HEK293 (cell line): ENCODE measurements around the gene MSTO1.
"Not testable (repeated sequence)": the region's sequence is repeated elsewhere in the genome, so short reads cannot be mapped to it uniquely, and the experiment has no call there.

ENCODE experiments used
- HOXA7 ChIP-seq: sonication (generic); formaldehyde crosslinking; IDR thresholded peaks from 2 replicates; pipeline ENCODE4 v1.8.1; 2022; ENCODE audit warnings: missing genetic modification reagents, borderline replicate concordance
- REPIN1 ChIP-seq: fragments of 450-650 bp; formaldehyde crosslinking; IDR thresholded peaks from 2 replicates; pipeline ENCODE4 v1.5.1; 2017; ENCODE audit warnings: missing biosample characterization, missing genetic modification characterization, low read depth
- ZEB2 ChIP-seq: fragments of 450-650 bp; formaldehyde crosslinking; IDR thresholded peaks from 2 replicates; pipeline ENCODE4 v1.5.1; 2016; ENCODE audit warnings: missing biosample characterization, missing genetic modification characterization
- ZNF184 ChIP-seq: fragments of 450-650 bp; IDR thresholded peaks from 2 replicates; pipeline ENCODE4 v1.5.1; 2018; ENCODE audit warnings: missing biosample characterization, mild to moderate bottlenecking, missing genetic modification characterization
- ZNF501 ChIP-seq: fragments of 450-650 bp; formaldehyde crosslinking; IDR thresholded peaks from 2 replicates; pipeline ENCODE4 v1.5.1; 2016; ENCODE audit warnings: missing biosample characterization, missing genetic modification characterization
- ZNF510 ChIP-seq: fragments of 450-650 bp; formaldehyde crosslinking; IDR thresholded peaks from 2 replicates; pipeline ENCODE4 v1.5.1; 2018; ENCODE audit warnings: mild to moderate bottlenecking, missing genetic modification characterization, missing biosample characterization; ENCODE audit not compliant: insufficient replicate concordance
- ZNF843 ChIP-seq: fragments of 450-650 bp; formaldehyde crosslinking; IDR thresholded peaks from 2 replicates; pipeline ENCODE4 v1.5.1; 2016; ENCODE audit warnings: missing biosample characterization, missing genetic modification characterization
- TF ChIP-seq, protein P1 (sequence below): fragments of 450-650 bp; formaldehyde crosslinking; IDR thresholded peaks from 2 replicates; pipeline ENCODE4 v1.5.1; 2016; ENCODE audit warnings: missing biosample characterization, missing genetic modification characterization
- TF ChIP-seq, protein P2 (sequence below): fragments of 450-650 bp; formaldehyde crosslinking; IDR thresholded peaks from 2 replicates; pipeline ENCODE4 v1.5.1; 2016; ENCODE audit warnings: missing biosample characterization, missing genetic modification characterization
- TF ChIP-seq, protein P3 (sequence below): fragments of 450-650 bp; formaldehyde crosslinking; IDR thresholded peaks from 2 replicates; pipeline ENCODE4 v1.5.0; 2017; ENCODE audit warnings: missing biosample characterization, missing genetic modification characterization, borderline replicate concordance
- TF ChIP-seq, protein P4 (sequence below): fragments of 450-650 bp; formaldehyde crosslinking; IDR thresholded peaks from 2 replicates; pipeline ENCODE4 v1.5.1; 2016; ENCODE audit warnings: missing biosample characterization, missing genetic modification characterization

DNA sequence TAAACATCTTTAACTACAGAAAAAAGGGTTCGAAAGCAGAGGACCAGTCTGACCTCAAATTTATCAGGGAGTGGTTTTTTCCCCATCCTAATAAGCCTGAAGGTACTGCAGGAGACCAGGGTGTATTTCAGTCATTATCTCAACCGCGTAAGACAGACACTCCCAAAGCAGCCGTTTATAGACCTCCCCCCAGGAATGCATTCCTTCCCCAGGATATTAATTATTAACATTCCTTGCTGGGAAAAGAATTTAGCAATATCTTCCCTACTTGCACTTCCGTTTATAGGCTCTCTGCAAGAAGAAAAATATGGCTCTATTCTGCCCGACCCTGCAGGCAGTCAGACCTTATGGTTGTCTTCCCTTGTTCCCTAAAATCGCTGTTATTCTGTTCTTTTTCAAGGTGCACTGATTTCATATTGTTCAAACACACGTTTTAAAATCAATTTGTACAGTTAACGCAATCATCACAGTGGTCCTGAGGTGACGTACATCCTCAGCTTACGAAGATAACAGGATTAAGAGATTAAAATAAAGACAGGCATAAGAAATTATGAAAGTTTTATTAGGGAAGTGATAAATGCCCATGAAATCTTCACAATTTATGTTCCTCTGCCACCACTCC lies 32.7 kb downstream of the MSTO1 start:
- TF ChIP-seq, protein P1, sequence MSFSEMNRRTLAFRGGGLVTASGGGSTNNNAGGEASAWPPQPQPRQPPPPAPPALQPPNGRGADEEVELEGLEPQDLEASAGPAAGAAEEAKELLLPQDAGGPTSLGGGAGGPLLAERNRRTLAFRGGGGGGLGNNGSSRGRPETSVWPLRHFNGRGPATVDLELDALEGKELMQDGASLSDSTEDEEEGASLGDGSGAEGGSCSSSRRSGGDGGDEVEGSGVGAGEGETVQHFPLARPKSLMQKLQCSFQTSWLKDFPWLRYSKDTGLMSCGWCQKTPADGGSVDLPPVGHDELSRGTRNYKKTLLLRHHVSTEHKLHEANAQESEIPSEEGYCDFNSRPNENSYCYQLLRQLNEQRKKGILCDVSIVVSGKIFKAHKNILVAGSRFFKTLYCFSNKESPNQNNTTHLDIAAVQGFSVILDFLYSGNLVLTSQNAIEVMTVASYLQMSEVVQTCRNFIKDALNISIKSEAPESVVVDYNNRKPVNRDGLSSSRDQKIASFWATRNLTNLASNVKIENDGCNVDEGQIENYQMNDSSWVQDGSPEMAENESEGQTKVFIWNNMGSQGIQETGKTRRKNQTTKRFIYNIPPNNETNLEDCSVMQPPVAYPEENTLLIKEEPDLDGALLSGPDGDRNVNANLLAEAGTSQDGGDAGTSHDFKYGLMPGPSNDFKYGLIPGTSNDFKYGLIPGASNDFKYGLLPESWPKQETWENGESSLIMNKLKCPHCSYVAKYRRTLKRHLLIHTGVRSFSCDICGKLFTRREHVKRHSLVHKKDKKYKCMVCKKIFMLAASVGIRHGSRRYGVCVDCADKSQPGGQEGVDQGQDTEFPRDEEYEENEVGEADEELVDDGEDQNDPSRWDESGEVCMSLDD (tag by site-specific recombination), result not testable (repeated sequence)
- not testable (repeated sequence) for TF ChIP-seq ZNF510; ZNF501 (tag by site-specific recombination); ZNF843 (tag by site-specific recombination); HOXA7 (CRISPR knock-in tag); REPIN1 (tag by site-specific recombination); ZEB2 (tag by site-specific recombination)
- TF ChIP-seq, protein P2, sequence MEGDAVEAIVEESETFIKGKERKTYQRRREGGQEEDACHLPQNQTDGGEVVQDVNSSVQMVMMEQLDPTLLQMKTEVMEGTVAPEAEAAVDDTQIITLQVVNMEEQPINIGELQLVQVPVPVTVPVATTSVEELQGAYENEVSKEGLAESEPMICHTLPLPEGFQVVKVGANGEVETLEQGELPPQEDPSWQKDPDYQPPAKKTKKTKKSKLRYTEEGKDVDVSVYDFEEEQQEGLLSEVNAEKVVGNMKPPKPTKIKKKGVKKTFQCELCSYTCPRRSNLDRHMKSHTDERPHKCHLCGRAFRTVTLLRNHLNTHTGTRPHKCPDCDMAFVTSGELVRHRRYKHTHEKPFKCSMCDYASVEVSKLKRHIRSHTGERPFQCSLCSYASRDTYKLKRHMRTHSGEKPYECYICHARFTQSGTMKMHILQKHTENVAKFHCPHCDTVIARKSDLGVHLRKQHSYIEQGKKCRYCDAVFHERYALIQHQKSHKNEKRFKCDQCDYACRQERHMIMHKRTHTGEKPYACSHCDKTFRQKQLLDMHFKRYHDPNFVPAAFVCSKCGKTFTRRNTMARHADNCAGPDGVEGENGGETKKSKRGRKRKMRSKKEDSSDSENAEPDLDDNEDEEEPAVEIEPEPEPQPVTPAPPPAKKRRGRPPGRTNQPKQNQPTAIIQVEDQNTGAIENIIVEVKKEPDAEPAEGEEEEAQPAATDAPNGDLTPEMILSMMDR, result not testable (repeated sequence)
- TF ChIP-seq, protein P3, sequence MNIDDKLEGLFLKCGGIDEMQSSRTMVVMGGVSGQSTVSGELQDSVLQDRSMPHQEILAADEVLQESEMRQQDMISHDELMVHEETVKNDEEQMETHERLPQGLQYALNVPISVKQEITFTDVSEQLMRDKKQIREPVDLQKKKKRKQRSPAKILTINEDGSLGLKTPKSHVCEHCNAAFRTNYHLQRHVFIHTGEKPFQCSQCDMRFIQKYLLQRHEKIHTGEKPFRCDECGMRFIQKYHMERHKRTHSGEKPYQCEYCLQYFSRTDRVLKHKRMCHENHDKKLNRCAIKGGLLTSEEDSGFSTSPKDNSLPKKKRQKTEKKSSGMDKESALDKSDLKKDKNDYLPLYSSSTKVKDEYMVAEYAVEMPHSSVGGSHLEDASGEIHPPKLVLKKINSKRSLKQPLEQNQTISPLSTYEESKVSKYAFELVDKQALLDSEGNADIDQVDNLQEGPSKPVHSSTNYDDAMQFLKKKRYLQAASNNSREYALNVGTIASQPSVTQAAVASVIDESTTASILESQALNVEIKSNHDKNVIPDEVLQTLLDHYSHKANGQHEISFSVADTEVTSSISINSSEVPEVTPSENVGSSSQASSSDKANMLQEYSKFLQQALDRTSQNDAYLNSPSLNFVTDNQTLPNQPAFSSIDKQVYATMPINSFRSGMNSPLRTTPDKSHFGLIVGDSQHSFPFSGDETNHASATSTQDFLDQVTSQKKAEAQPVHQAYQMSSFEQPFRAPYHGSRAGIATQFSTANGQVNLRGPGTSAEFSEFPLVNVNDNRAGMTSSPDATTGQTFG (tag by site-specific recombination), result not testable (repeated sequence)
- peak; percentile 44; the same call in 1 of the 2 replicates for TF ChIP-seq ZNF184 (tag by site-specific recombination)
- TF ChIP-seq, protein P4, sequence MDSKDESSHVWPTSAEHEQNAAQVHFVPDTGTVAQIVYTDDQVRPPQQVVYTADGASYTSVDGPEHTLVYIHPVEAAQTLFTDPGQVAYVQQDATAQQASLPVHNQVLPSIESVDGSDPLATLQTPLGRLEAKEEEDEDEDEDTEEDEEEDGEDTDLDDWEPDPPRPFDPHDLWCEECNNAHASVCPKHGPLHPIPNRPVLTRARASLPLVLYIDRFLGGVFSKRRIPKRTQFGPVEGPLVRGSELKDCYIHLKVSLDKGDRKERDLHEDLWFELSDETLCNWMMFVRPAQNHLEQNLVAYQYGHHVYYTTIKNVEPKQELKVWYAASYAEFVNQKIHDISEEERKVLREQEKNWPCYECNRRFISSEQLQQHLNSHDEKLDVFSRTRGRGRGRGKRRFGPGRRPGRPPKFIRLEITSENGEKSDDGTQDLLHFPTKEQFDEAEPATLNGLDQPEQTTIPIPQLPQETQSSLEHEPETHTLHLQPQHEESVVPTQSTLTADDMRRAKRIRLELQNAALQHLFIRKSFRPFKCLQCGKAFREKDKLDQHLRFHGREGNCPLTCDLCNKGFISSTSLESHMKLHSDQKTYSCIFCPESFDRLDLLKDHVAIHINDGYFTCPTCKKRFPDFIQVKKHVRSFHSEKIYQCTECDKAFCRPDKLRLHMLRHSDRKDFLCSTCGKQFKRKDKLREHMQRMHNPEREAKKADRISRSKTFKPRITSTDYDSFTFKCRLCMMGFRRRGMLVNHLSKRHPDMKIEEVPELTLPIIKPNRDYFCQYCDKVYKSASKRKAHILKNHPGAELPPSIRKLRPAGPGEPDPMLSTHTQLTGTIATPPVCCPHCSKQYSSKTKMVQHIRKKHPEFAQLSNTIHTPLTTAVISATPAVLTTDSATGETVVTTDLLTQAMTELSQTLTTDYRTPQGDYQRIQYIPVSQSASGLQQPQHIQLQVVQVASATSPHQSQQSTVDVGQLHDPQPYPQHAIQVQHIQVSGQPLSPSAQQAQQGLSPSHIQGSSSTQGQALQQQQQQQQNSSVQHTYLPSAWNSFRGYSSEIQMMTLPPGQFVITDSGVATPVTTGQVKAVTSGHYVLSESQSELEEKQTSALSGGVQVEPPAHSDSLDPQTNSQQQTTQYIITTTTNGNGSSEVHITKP (tag by site-specific recombination), result not testable (repeated sequence)
